A673 (cell line): ENCODE measurements around the gene LPP. TPM values are rescaled to one million over a fixed set of nuclear protein-coding genes. Genes with fewer than 3 reads are reported as not detected.
A peak's percentile ranks its signal among the peaks of the same experiment; 100 is the strongest.

Source experiments
- BruUV-seq: library from RNA; stranded (reverse); fragments of 400-500 nt; replicated peaks from 2 replicates; lab custom pipeline; 2021; lab: Mats Ljungman, UMichigan
- CTCF ChIA-PET: fragments of 300-600 bp; sonication (Branson Sonifier 250); formaldehyde crosslinking; loops from one replicate; lab custom pipeline; 2022; ENCODE audit warnings: antibody characterized with exemption; lab: Charles Lee
- POLR2A ChIA-PET: fragments of 300-600 bp; sonication (Branson Sonifier 250); formaldehyde crosslinking; loops from one replicate; lab custom pipeline; 2022; ENCODE audit warnings: antibody characterized with exemption; ENCODE audit not compliant: low non-redundant PET; lab: Charles Lee
- DNase-seq: peaks from one replicate; pipeline ENCODE4 v3.0.0-alpha.2; 2015; ENCODE audit warnings: low spot score
- H3K27ac ChIP-seq: fragments of 200-600 bp; sonication (generic); 2 replicates; pipeline ENCODE4 v1.5.1; 2016; ENCODE audit warnings: mixed run types, low read depth, mild to moderate bottlenecking, mixed read lengths, antibody characterized with exemption, low read length; ENCODE audit not compliant: poor library complexity, severe bottlenecking
- H3K27me3 ChIP-seq: fragments of 200-600 bp; sonication (generic); replicated peaks from 2 replicates; pipeline ENCODE4 v1.6.1; 2017; ENCODE audit warnings: mixed run types, low read depth, mild to moderate bottlenecking, mixed read lengths, antibody characterized with exemption, low read length; ENCODE audit not compliant: insufficient read depth, poor library complexity
- H3K36me3 ChIP-seq: fragments of 200-600 bp; sonication (generic); 2 replicates; pipeline ENCODE4 v1.6.1; 2016; ENCODE audit warnings: mixed run types, mild to moderate bottlenecking, mixed read lengths, antibody characterized with exemption, low read length; ENCODE audit not compliant: insufficient read depth, poor library complexity, severe bottlenecking
- H3K4me1 ChIP-seq: fragments of 200-600 bp; sonication (generic); 2 replicates; pipeline ENCODE4 v1.6.1; 2017; ENCODE audit warnings: mixed run types, mild to moderate bottlenecking, mixed read lengths, antibody characterized with exemption, low read length; ENCODE audit not compliant: insufficient read depth, poor library complexity, severe bottlenecking
- H3K4me3 ChIP-seq: fragments of 200-600 bp; sonication (generic); 2 replicates; pipeline ENCODE4 v1.5.1; 2016; ENCODE audit warnings: low read depth, mixed run types, mild to moderate bottlenecking, mixed read lengths, low read length; ENCODE audit not compliant: poor library complexity, severe bottlenecking
- H3K9me3 ChIP-seq: fragments of 200-600 bp; sonication (generic); 2 replicates; pipeline ENCODE4 v1.6.1; 2016; ENCODE audit warnings: mixed run types, low read depth, mild to moderate bottlenecking, mixed read lengths, antibody characterized with exemption, low read length; ENCODE audit not compliant: poor library complexity, severe bottlenecking
- EZH2 ChIP-seq: fragments of 200-600 bp; sonication (generic); IDR thresholded peaks from 2 replicates; pipeline ENCODE4 v1.6.1; 2017; ENCODE audit warnings: borderline replicate concordance, low read depth, mild to moderate bottlenecking, mixed read lengths, antibody characterized with exemption, low read length; ENCODE audit not compliant: poor library complexity, severe bottlenecking
- intact Hi-C: fragments of 100-400 bp; cut with micrococcal nuclease; formaldehyde crosslinking; loops from one replicate; pipeline ENCODE4 v1.10.0; 2022; ENCODE audit not compliant: unreplicated experiment
- total RNA-seq: library from RNA; stranded (reverse); gene quantifications from 2 replicates; pipeline ENCODE4 v1.2.3, GENCODE V29; 2021
- TF ChIP-seq, protein P1 (sequence below): fragments of 300-800, 200-600 bp; sonication (generic); conservative IDR thresholded peaks from 2 replicates; pipeline ENCODE4 v1.5.1; 2017; ENCODE audit warnings: low read depth, mild to moderate bottlenecking, antibody characterized with exemption, low read length, moderate library complexity, mixed read lengths

The LPP gene
- total RNA-seq, 1 experiment from 2014 or later: 39.7 TPM

DNA sequence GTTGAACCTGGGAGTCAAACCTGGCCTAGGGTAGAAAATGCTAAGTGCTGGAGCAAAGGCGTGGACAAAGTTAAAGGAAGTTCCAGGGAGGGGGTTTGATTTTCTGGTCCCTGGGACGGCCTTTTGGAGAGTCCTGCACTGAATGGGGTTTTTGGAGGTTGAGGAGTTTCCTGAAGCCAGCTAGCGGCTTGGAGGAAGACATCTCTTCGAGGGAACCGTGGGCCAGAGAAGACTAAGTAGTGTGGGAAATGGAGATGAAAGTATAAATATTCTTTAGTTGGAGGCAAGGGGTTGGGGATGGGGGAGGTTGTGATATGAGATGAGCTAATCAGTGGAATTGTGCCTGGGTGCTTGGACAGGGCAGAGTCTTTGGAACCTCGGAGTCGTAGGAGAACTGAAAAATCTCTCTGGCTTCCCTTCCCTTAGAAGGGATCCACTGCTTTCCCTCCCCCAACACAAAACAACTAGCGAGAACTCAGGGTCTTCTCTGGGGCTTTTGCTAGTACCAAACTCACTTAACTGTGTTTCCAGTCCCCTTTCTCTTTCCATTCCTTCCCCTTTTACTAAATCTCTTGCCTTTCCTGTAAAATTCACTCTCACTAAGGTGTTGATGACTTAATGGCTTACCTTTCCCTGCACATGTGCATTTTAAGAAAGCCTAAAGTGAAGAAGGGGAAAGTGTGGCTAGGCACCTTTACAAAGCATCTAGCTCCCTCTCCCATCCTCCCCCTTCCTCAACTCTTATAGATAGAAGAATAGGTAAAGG, 1.0 kb downstream of the LPP start:
- TSS peak; percentile 27 for BruUV-seq
- CTCF ChIA-PET: interaction anchor here (0.6 kb wide), 1 partner anchor 18 kb away, joined by 5 read pairs; no protein-coding TSS in a partner anchor

DNA sequence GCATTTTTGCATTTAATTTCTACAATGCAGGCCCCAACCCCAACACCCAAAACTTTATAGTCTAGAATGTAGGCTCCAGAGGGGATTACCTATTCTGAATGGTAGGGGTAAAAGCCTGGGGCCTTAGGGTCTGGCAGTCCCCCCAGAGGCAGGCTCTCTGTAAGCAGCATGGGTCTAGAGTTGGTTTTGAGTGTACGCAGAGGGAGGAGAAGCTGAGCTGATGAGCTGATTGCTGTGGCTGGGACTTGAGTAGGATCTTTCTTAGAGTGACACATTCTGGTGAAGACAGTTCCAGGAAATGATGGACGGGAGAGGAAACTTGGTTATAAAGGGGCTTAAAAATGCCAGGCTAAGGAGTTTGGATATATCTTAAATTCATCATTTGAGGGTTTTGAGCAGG, 2.1 kb downstream of the LPP start:
- H3K4me3 ChIP-seq: no peak overlapping the region
- ChIA-PET POLR2A (no interaction called here), CTCF (no interaction called here)
- H3K27ac ChIP-seq: no peak overlapping the region
- no peaks in the 10 kb centered on the region for H3K9me3 ChIP-seq
- TF ChIP-seq, protein P1, sequence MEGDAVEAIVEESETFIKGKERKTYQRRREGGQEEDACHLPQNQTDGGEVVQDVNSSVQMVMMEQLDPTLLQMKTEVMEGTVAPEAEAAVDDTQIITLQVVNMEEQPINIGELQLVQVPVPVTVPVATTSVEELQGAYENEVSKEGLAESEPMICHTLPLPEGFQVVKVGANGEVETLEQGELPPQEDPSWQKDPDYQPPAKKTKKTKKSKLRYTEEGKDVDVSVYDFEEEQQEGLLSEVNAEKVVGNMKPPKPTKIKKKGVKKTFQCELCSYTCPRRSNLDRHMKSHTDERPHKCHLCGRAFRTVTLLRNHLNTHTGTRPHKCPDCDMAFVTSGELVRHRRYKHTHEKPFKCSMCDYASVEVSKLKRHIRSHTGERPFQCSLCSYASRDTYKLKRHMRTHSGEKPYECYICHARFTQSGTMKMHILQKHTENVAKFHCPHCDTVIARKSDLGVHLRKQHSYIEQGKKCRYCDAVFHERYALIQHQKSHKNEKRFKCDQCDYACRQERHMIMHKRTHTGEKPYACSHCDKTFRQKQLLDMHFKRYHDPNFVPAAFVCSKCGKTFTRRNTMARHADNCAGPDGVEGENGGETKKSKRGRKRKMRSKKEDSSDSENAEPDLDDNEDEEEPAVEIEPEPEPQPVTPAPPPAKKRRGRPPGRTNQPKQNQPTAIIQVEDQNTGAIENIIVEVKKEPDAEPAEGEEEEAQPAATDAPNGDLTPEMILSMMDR: no peak
- TF ChIP-seq EZH2: no peak
- BruUV-seq: no TSS peak
- intact Hi-C loops: loop anchor here (10.0 kb wide), 1 partner anchor 359 kb away; no protein-coding TSS in a partner anchor
- H3K27me3 ChIP-seq: no peaks in the 10 kb centered on the region
- peaks cover 13% of the 10 kb centered on the region for H3K4me1 ChIP-seq
- no peak for DNase-seq
- H3K36me3 ChIP-seq: no peaks in the 10 kb centered on the region

More for the DNA sequence above, 1.0 kb downstream of the LPP start:
- POLR2A ChIA-PET: no interaction called here
- Histone ChIP-seq H3K4me3 (peak overlapping the region; percentile 64), H3K27ac (peak overlapping the region; percentile 92), H3K9me3 (no peaks in the 10 kb centered on the region), H3K4me1 (peaks cover 13% of the 10 kb centered on the region), H3K27me3 (no peaks in the 10 kb centered on the region), H3K36me3 (no peaks in the 10 kb centered on the region)
- TF ChIP-seq, protein P1: no peak
- TF ChIP-seq EZH2: no peak
- DNase-seq: no peak
- intact Hi-C loops: loop anchor here (5.0 to 10.0 kb wide), 2 partner anchors 360 to 413 kb away; no protein-coding TSS in a partner anchor

DNA sequence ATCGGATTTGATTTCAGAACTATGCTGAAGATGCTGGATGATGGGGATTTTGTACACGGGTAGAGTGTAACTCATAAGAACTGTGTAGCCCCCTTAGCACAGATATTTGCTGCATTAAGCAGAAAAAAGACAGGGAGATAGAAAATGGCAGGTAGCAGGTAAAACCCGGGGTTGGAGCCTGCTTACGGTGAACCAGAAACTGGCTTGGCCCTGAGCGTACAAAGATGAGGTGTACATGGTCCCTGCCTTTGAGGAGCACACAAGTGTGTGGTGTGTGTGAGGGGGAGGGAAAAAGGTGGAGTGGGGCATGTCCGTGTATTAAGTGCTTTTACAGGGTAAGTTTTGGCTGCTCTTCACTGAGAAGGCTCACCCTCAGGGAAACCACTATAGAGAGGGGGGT, 3.5 kb downstream of the LPP start:
- intact Hi-C loops: loop anchor here (10.0 kb wide), 1 partner anchor 357 kb away; no protein-coding TSS in a partner anchor
- no peaks in the 10 kb centered on the region for H3K36me3 ChIP-seq
- H3K27ac ChIP-seq: no peak overlapping the region
- DNase-seq: no peak
- H3K4me1 ChIP-seq: peaks cover 13% of the 10 kb centered on the region
- H3K9me3 ChIP-seq: no peaks in the 10 kb centered on the region
- no peaks in the 10 kb centered on the region for H3K27me3 ChIP-seq
- no peak overlapping the region for H3K4me3 ChIP-seq
- TF ChIP-seq, protein P1: no peak
- TF ChIP-seq EZH2: no peak
- ChIA-PET CTCF (no interaction called here), POLR2A (no interaction called here)
- BruUV-seq: no TSS peak
